GM12878 (cell line): ENCODE measurements around the gene RNF121. TPM values are rescaled to one million over a fixed set of nuclear protein-coding genes. Genes with fewer than 3 reads are reported as not detected.

Experiments used
- ATAC-seq: fragments of 200-7000 bp; cut with Tn5 transposase; 3 replicates; pipeline ENCODE4 v1.9.1; 2020; ENCODE audit warnings: mild to moderate bottlenecking, moderate library complexity
- BruUV-seq: library from RNA; stranded (reverse); fragments of 400-500 nt; replicated peaks from 2 replicates; lab custom pipeline; 2021; lab: Mats Ljungman, UMichigan
- CTCF ChIA-PET: fragments of 300-600 bp; sonication (Branson Sonifier 250); formaldehyde crosslinking; extraction: SDS; loops from one replicate; lab custom pipeline; 2021; ENCODE audit warnings: inconsistent platforms; lab: Yijun Ruan, JAX
- POLR2A ChIA-PET: fragments of 350-600 bp; formaldehyde crosslinking; extraction: SDS; loops from one replicate; lab custom pipeline; 2021; ENCODE audit warnings: inconsistent platforms; lab: Charles Lee
- RAD21 ChIA-PET: fragments of 300-600 bp; sonication (Branson Sonifier 250); formaldehyde crosslinking; loops from one replicate; lab custom pipeline; 2023; ENCODE audit warnings: antibody characterized with exemption; ENCODE audit not compliant: unreplicated experiment; lab: Charles Lee
- SMC1A ChIA-PET: fragments of 300-600 bp; sonication (Branson Sonifier 250); formaldehyde crosslinking; loops from one replicate; lab custom pipeline; 2023; ENCODE audit not compliant: unreplicated experiment, uncharacterized antibody; lab: Charles Lee
- DNase-seq: peaks from one replicate; pipeline ENCODE4 v3.0.0-alpha.2; 2011; ENCODE audit warnings: low read depth, low spot score
- FAIRE-seq: peaks from 3 replicates; lab custom pipeline; 2011; peaks lifted over from hg19 to GRCh38; lab: Jason Lieb, UNC
- H2AFZ ChIP-seq: 2 replicates; pipeline ENCODE4 v1.6.0; 2011; ENCODE audit warnings: low read depth, low read length, control low read depth; ENCODE audit not compliant: control insufficient read depth
- H3K27ac ChIP-seq: 2 replicates; pipeline ENCODE4 v1.5.1; 2011; ENCODE audit warnings: control low read depth; ENCODE audit not compliant: control insufficient read depth, insufficient read depth
- H3K27me3 ChIP-seq, 2 experiments: replicated peaks in 1 of 2; 2 replicates each; pipeline versions ENCODE4 v1.6.0 to v1.6.1; 2011; ENCODE audit warnings: low read length in 1 of 2; ENCODE audit not compliant: control insufficient read depth in 2 of 2, insufficient read depth in 2 of 2
- H3K36me3 ChIP-seq, 2 experiments: 2 replicates each; pipeline ENCODE4 v1.5.1; 2011; ENCODE audit warnings: low read length in 1 of 2; ENCODE audit not compliant: control insufficient read depth in 2 of 2, insufficient read depth in 2 of 2
- H3K4me1 ChIP-seq: 2 replicates; pipeline ENCODE4 v1.6.1; 2011; ENCODE audit warnings: mild to moderate bottlenecking, low read length, moderate library complexity, mixed read lengths; ENCODE audit not compliant: control insufficient read depth, insufficient read depth
- H3K4me2 ChIP-seq: 2 replicates; pipeline ENCODE4 v1.6.0; 2011; ENCODE audit warnings: control low read depth; ENCODE audit not compliant: control insufficient read depth, insufficient read depth
- H3K4me3 ChIP-seq: fragments of 200-600 bp; sonication (generic); 2 replicates; pipeline ENCODE4 v1.5.1; 2016
- H3K79me2 ChIP-seq: 2 replicates; pipeline ENCODE4 v1.6.0; 2011; ENCODE audit warnings: low read length; ENCODE audit not compliant: control insufficient read depth, insufficient read depth
- H3K9ac ChIP-seq: 2 replicates; pipeline ENCODE4 v1.8.0; 2011; ENCODE audit warnings: low read length, control low read depth, mixed read lengths; ENCODE audit not compliant: control insufficient read depth, insufficient read depth
- H3K9me3 ChIP-seq: replicated peaks from 3 replicates; pipeline ENCODE4 v1.5.1; 2011; ENCODE audit warnings: mild to moderate bottlenecking, low read length; ENCODE audit not compliant: control insufficient read depth, insufficient read depth
- H4K20me1 ChIP-seq: 2 replicates; pipeline ENCODE4 v1.6.0; 2011; ENCODE audit not compliant: control insufficient read depth, insufficient read depth
- FOXM1 ChIP-seq: IDR thresholded peaks from 2 replicates; pipeline ENCODE4 v1.6.1; 2012; ENCODE audit warnings: low read depth, mild to moderate bottlenecking, inconsistent platforms, low read length, moderate library complexity
- KDM1A ChIP-seq: fragments of 200-600 bp; sonication (generic); IDR thresholded peaks from 2 replicates; pipeline ENCODE4 v1.6.1; 2016; ENCODE audit warnings: borderline replicate concordance
- KLF5 ChIP-seq: fragments of 450-650 bp; IDR thresholded peaks from 2 replicates; pipeline ENCODE4 v1.6.1; 2014; ENCODE audit warnings: mild to moderate bottlenecking; ENCODE audit not compliant: partially characterized antibody
- MTA2 ChIP-seq: fragments of 450-650 bp; IDR thresholded peaks from 2 replicates; pipeline ENCODE4 v1.6.1; 2016; ENCODE audit warnings: low read depth, mild to moderate bottlenecking, moderate library complexity
- MXI1 ChIP-seq: fragments of 150-350 bp; IDR thresholded peaks from 2 replicates; pipeline ENCODE4 v1.6.1; 2011; ENCODE audit warnings: low read depth, mild to moderate bottlenecking, inconsistent platforms, low read length, improper control_type of control experiment
- NR2C1 ChIP-seq: fragments of 450-650 bp; IDR thresholded peaks from 2 replicates; pipeline ENCODE4 v1.6.1; 2017; ENCODE audit warnings: antibody characterized with exemption, mild to moderate bottlenecking, moderate library complexity
- NR2C2 ChIP-seq: IDR thresholded peaks from 2 replicates; pipeline ENCODE4 v1.6.1; 2011; ENCODE audit warnings: borderline replicate concordance, low read depth; ENCODE audit not compliant: control insufficient read depth, insufficient read length
- PAX5 ChIP-seq: IDR thresholded peaks from 2 replicates; pipeline ENCODE4 v1.6.1; 2011; ENCODE audit warnings: low read depth, low read length, borderline replicate concordance
- PRDM15 ChIP-seq: fragments of 450-650 bp; formaldehyde crosslinking; IDR thresholded peaks from 2 replicates; pipeline ENCODE4 v1.4.0; 2020; ENCODE audit warnings: mild to moderate bottlenecking, moderate library complexity
- ZBTB11 ChIP-seq: fragments of 450-650 bp; formaldehyde crosslinking; IDR thresholded peaks from 2 replicates; pipeline ENCODE4 v1.5.0; 2022; ENCODE audit warnings: mild to moderate bottlenecking, missing genetic modification characterization
- ZNF217 ChIP-seq: fragments of 450-650 bp; IDR thresholded peaks from 2 replicates; pipeline ENCODE4 v1.6.1; 2017; ENCODE audit warnings: antibody characterized with exemption, mild to moderate bottlenecking
- WGBS: methylation state at CpG from one replicate; pipeline ENCODE4 v1.1.6; 2016; ENCODE audit warnings: low lambda C conversion rate; ENCODE audit not compliant: insufficient replicate concordance, insufficient coverage; ENCODE audit errors: missing lambda C conversion rate; 5-methylcytosine and 5-hydroxymethylcytosine counted together
- in situ Hi-C: fragments of 300-500 bp; cut with MboI; formaldehyde crosslinking; loops from 9 replicates; pipeline ENCODE4 v1.14.3; 2018; ENCODE audit warnings: mixed read lengths
- intact Hi-C: fragments of 100-400 bp; cut with micrococcal nuclease; formaldehyde crosslinking; loops from one replicate; pipeline ENCODE4 v1.14.2; 2022; ENCODE audit not compliant: unreplicated experiment
- polyA plus RNA-seq, 11 experiments: library from polyadenylated mRNA; depleted of rRNA in 4 of 11; unstranded in 6 of 11; stranded (reverse) in 5 of 11; fragments of >200 nt; fragmentation: Nextera tagmentation in 4 of 11; fragmentation: Illumina TruSeq in 1 of 11; extraction: Ambion mirVana in 4 of 11; extraction: Trizol in 1 of 11; gene quantifications; 1 replicate in 1 of 11; 2 replicates in 10 of 11; pipeline versions ENCODE4 v1.2.1 to v1.2.3, GENCODE V29; 2011 to 2016; ENCODE audit warnings: inconsistent platforms in 2 of 11, missing spikeins in 2 of 11, low read depth in 1 of 11
- total RNA-seq, 4 experiments: library from RNA; depleted of rRNA in 3 of 4; stranded (reverse); fragments of >200 nt in 3 of 4; fragmentation: Illumina TruSeq in 1 of 4; extraction: Trizol in 1 of 4; gene quantifications; 2 replicates each; pipeline versions ENCODE4 v1.2.1 to v1.2.3, GENCODE V29; 2013 to 2021

RNF121 gene
- total and polyA plus RNA-seq, 10 of the 15 experiments (the other 5 are each of a cell fraction or from before 2014, with no cell fraction given): 8.6 to 73.7 (median 32.7) TPM

GRCh38 chr11:71913756-71914526, 14.9 kb upstream of the RNF121 start:
- no peaks in the 10 kb centered on the region for H3K79me2 ChIP-seq
- ATAC-seq (no peak), DNase-seq (no peak), FAIRE-seq (no peak)
- H3K4me2 ChIP-seq: no peak overlapping the region
- H3K4me1 ChIP-seq: no peaks in the 10 kb centered on the region
- 87% methylated on average over 5 of the region's 5 CpGs for WGBS
- intact Hi-C loops (no loop called here), in situ Hi-C loops (no loop called here)
- no TSS peak for BruUV-seq
- H4K20me1 ChIP-seq: no peaks in the 10 kb centered on the region
- POLR2A ChIA-PET: interaction anchor here (0.6 to 1.5 kb wide), 3 partner anchors 14 to 309 kb away, joined by 3 read pairs; partner anchors contain the start of gene XNDC1N
- H2AFZ ChIP-seq: no peak overlapping the region
- H3K4me3 ChIP-seq: no peak overlapping the region
- RAD21 ChIA-PET: interaction anchor here (0.6 kb wide), 1 partner anchor 61 kb away, joined by 4 read pairs; no protein-coding TSS in a partner anchor
- peaks cover 0 to 12% of the 10 kb centered on the region in 2 experiments; a peak in 1 of 4 replicates for H3K36me3 ChIP-seq
- no peak overlapping the region for H3K9ac ChIP-seq
- no peaks in the 10 kb centered on the region for H3K27me3 ChIP-seq
- no peak for TF ChIP-seq KLF5
- no peak for TF ChIP-seq MXI1
- no peak for TF ChIP-seq ZBTB11 (CRISPR knock-in tag)
- no peak for TF ChIP-seq MTA2
- no peak for TF ChIP-seq FOXM1
- no peak for TF ChIP-seq NR2C2
- TF ChIP-seq PAX5: no peak
- no peak for TF ChIP-seq KDM1A
- TF ChIP-seq ZNF217: no peak
- TF ChIP-seq PRDM15 (CRISPR knock-in tag): no peak
- TF ChIP-seq NR2C1: no peak
- SMC1A ChIA-PET: no interaction called here
- H3K9me3 ChIP-seq: no peaks in the 10 kb centered on the region
- CTCF ChIA-PET: interaction anchor here (0.6 kb wide), 1 partner anchor 230 kb away, joined by 4 read pairs; no protein-coding TSS in a partner anchor
- H3K27ac ChIP-seq: no peak overlapping the region
